HepG2 (cell line): ENCODE results near the gene TPSAB1. TPM values are rescaled to one million over a fixed set of nuclear protein-coding genes. Genes with fewer than 3 reads are reported as not detected.

ENCODE experiments used
- ATAC-seq: fragments of 200-7000 bp; cut with Tn5 transposase; 3 replicates; pipeline ENCODE4 v1.9.1; 2020; ENCODE audit warnings: mild to moderate bottlenecking, moderate library complexity
- BruUV-seq: library from RNA; stranded (reverse); fragments of 400-500 nt; replicated peaks from 2 replicates; lab custom pipeline; 2021; lab: Mats Ljungman, UMichigan
- CTCF ChIA-PET: fragments of 300-600 bp; formaldehyde crosslinking; extraction: SDS; loops from one replicate; lab custom pipeline; 2021; ENCODE audit warnings: low total read pairs, inconsistent platforms, low intra/inter-chr PET ratio; lab: Yijun Ruan, JAX
- POLR2A ChIA-PET: fragments of 350-600 bp; sonication (Branson Sonifier 250); formaldehyde crosslinking; loops from one replicate; lab custom pipeline; 2020; ENCODE audit warnings: antibody characterized with exemption, inconsistent platforms; lab: Yijun Ruan, JAX
- DNase-seq: peaks from one replicate; pipeline ENCODE4 v3.0.0-alpha.2; 2015; ENCODE audit warnings: low spot score
- FAIRE-seq: peaks from 3 replicates; lab custom pipeline; 2011; peaks lifted over from hg19 to GRCh38; lab: Jason Lieb, UNC
- H2AFZ ChIP-seq: one replicate; pipeline ENCODE4 v1.6.1; 2011; ENCODE audit warnings: low read length, inconsistent platforms
- H3K27ac ChIP-seq: fragments of 300-600 bp; 3 replicates; pipeline ENCODE4 v1.8.0; 2011; ENCODE audit warnings: mixed run types, mild to moderate bottlenecking, mixed read lengths, low read length, inconsistent platforms; ENCODE audit not compliant: insufficient read depth; ENCODE audit errors: extremely low read length
- H3K27me3 ChIP-seq, 2 experiments: fragments of 200-600 bp in 1 of 2; 2 replicates in 1 of 2; 3 replicates in 1 of 2; pipeline versions ENCODE4 v1.6.0 to v1.8.0; 2011; ENCODE audit warnings: low read length in 2 of 2, mild to moderate bottlenecking in 2 of 2, moderate library complexity in 2 of 2, inconsistent platforms in 1 of 2; ENCODE audit not compliant: insufficient read depth in 2 of 2, control insufficient read depth in 1 of 2
- H3K36me3 ChIP-seq, 2 experiments: fragments of 200-600 bp in 1 of 2; replicated peaks in 1 of 2; 2 replicates in 1 of 2; 3 replicates in 1 of 2; pipeline versions ENCODE4 v1.5.1 to v1.8.0; 2011; ENCODE audit warnings: low read length in 2 of 2, inconsistent platforms in 1 of 2; ENCODE audit not compliant: insufficient read depth in 2 of 2, control insufficient read depth in 1 of 2
- H3K4me1 ChIP-seq: 2 replicates; pipeline ENCODE4 v1.5.1; 2012; ENCODE audit warnings: low read length, inconsistent platforms; ENCODE audit not compliant: insufficient read depth
- H3K4me2 ChIP-seq: 2 replicates; pipeline ENCODE4 v1.6.0; 2011; ENCODE audit warnings: low read depth, low read length, inconsistent platforms
- H3K4me3 ChIP-seq, 3 experiments: fragments of 200-600 bp in 1 of 3; sonication (generic), shearing (Covaris generic) in 1 of 3; replicated peaks in 1 of 3; 2 replicates each; pipeline ENCODE4 v1.5.1; 2011 to 2016; ENCODE audit warnings: low read length in 3 of 3, inconsistent platforms in 2 of 3, low read depth in 2 of 3, mild to moderate bottlenecking in 2 of 3, control low read depth in 1 of 3, mixed read lengths in 1 of 3; ENCODE audit not compliant: insufficient read depth in 1 of 3
- H3K79me2 ChIP-seq: one replicate; pipeline ENCODE4 v1.6.1; 2011; ENCODE audit warnings: low read length, inconsistent platforms; ENCODE audit not compliant: insufficient read depth
- H3K9ac ChIP-seq: 2 replicates; pipeline ENCODE4 v1.6.0; 2011; ENCODE audit warnings: mild to moderate bottlenecking, low read depth, low read length, inconsistent platforms; ENCODE audit not compliant: insufficient read depth
- H3K9me3 ChIP-seq: 2 replicates; pipeline ENCODE4 v1.5.1; 2012; ENCODE audit warnings: mild to moderate bottlenecking, low read length
- H4K20me1 ChIP-seq: 2 replicates; pipeline ENCODE4 v1.6.0; 2011; ENCODE audit warnings: inconsistent platforms, mild to moderate bottlenecking, low read length, moderate library complexity; ENCODE audit not compliant: insufficient read depth
- SNAPC2 ChIP-seq: sonication (generic); formaldehyde crosslinking; IDR thresholded peaks from 2 replicates; pipeline ENCODE4 v1.8.1; 2022; ENCODE audit warnings: mild to moderate bottlenecking, missing genetic modification reagents
- XRCC5 ChIP-seq: fragments of 200-400 bp; formaldehyde crosslinking; optimal IDR thresholded peaks from 2 replicates; pipeline ENCODE3; 2017; ENCODE audit warnings: mild to moderate bottlenecking, low read length
- WGBS: methylation state at CpG from one replicate; pipeline ENCODE4 v1.1.6; 2017; ENCODE audit warnings: low lambda C conversion rate; 5-methylcytosine and 5-hydroxymethylcytosine counted together
- in situ Hi-C: cut with HindIII; loops from 2 replicates; pipeline ENCODE4 v1.10.0; 2017; ENCODE audit warnings: low pct_unique_long_range_greater_than_20kb; ENCODE audit not compliant: extremely low pct_ligation_motif_present
- intact Hi-C: fragments of 100-400 bp; cut with micrococcal nuclease; formaldehyde crosslinking; loops from one replicate; pipeline ENCODE4 v1.10.0; 2022; ENCODE audit not compliant: unreplicated experiment
- polyA plus RNA-seq, 8 experiments: library from polyadenylated mRNA; depleted of rRNA in 3 of 8; stranded (reverse) in 7 of 8; unstranded in 1 of 8; fragments of >200 nt; fragmentation: Illumina TruSeq in 4 of 8; extraction: Trizol in 4 of 8; gene quantifications; 2 replicates each; pipeline versions ENCODE4 v1.2.1 to v1.2.3, GENCODE V29; 2011 to 2016; ENCODE audit warnings: low read depth in 4 of 8, missing spikeins in 1 of 8, mixed read lengths in 1 of 8; ENCODE audit not compliant: insufficient read depth in 1 of 8
- total RNA-seq, 5 experiments: library from RNA; depleted of rRNA; stranded (reverse); fragments of >200 nt; fragmentation: Illumina TruSeq; extraction: Trizol; gene quantifications; 2 replicates each; pipeline ENCODE4 v1.2.3, GENCODE V29; 2016; ENCODE audit warnings: low read depth in 1 of 5
- TF ChIP-seq, protein P1 (sequence below): sonication (generic); formaldehyde crosslinking; IDR thresholded peaks from 2 replicates; pipeline ENCODE4 v1.8.0; 2022; ENCODE audit warnings: mild to moderate bottlenecking, missing genetic modification reagents; ENCODE audit not compliant: insufficient replicate concordance
- TF ChIP-seq, protein P2 (sequence below), 2 experiments: IDR thresholded peaks; 2 replicates each; pipeline ENCODE4 v1.6.1; 2011 to 2012; ENCODE audit warnings: low read length in 2 of 2, borderline replicate concordance in 1 of 2, low read depth in 1 of 2, mild to moderate bottlenecking in 1 of 2, moderate library complexity in 1 of 2

The TPSAB1 gene
- total and polyA plus RNA-seq, 2 of the 13 experiments (the other 11 are each of a cell fraction or from before 2014, with no cell fraction given), result 0.12 TPM; not detected in 1

DNA sequence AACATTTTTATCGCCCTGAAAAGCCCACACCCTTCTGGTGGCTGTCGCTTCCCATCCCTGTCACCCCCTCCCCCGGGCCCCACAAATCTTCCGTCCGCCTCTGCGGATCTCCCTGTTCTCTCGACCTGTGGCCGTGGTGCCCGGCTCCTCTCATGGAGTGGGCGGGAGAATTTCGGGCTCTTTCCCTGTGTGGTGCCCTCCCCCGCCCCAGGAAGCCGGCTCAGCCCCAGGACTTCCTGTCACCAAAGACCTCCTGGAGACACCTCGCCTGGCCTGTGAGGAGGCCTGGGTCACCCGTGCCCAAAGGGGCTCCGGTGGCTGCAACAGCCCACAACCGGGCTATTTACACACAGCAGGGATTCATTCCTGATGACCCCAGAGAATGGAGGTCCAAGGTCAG, 42.8 kb downstream of the TPSAB1 start:
- peaks cover 34 to 87% of the 10 kb centered on the region in 2 experiments for H3K27me3 ChIP-seq
- in situ Hi-C loops, result no loop called here

More for the DNA sequence above, 42.8 kb downstream of the TPSAB1 start:
- Histone ChIP-seq H3K36me3 (no peaks in the 10 kb centered on the region), H3K9ac (no peak overlapping the region), H4K20me1 (no peaks in the 10 kb centered on the region), H3K9me3 (no peaks in the 10 kb centered on the region), H3K4me1 (peaks cover 6% of the 10 kb centered on the region; the same call in 1 of the 2 replicates), H2AFZ (no peak overlapping the region), H3K4me3 (no peak overlapping the region), H3K79me2 (no peaks in the 10 kb centered on the region), H3K4me2 (no peak overlapping the region), H3K27ac (no peak overlapping the region)
- intact Hi-C loops, result no loop called here
- DNase-seq (no peak), ATAC-seq (no peak), FAIRE-seq (no peak)
- no TSS peak for BruUV-seq
- CTCF ChIA-PET, result no interaction called here
- POLR2A ChIA-PET, result no interaction called here
- WGBS, result 37% methylated on average over 16 of the region's 17 CpGs
- TF ChIP-seq XRCC5, result no peak
- TF ChIP-seq, protein P1, sequence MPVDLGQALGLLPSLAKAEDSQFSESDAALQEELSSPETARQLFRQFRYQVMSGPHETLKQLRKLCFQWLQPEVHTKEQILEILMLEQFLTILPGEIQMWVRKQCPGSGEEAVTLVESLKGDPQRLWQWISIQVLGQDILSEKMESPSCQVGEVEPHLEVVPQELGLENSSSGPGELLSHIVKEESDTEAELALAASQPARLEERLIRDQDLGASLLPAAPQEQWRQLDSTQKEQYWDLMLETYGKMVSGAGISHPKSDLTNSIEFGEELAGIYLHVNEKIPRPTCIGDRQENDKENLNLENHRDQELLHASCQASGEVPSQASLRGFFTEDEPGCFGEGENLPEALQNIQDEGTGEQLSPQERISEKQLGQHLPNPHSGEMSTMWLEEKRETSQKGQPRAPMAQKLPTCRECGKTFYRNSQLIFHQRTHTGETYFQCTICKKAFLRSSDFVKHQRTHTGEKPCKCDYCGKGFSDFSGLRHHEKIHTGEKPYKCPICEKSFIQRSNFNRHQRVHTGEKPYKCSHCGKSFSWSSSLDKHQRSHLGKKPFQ (CRISPR knock-in tag), result no peak
- TF ChIP-seq SNAPC2 (CRISPR knock-in tag), result no peak
- TF ChIP-seq, protein P2, sequence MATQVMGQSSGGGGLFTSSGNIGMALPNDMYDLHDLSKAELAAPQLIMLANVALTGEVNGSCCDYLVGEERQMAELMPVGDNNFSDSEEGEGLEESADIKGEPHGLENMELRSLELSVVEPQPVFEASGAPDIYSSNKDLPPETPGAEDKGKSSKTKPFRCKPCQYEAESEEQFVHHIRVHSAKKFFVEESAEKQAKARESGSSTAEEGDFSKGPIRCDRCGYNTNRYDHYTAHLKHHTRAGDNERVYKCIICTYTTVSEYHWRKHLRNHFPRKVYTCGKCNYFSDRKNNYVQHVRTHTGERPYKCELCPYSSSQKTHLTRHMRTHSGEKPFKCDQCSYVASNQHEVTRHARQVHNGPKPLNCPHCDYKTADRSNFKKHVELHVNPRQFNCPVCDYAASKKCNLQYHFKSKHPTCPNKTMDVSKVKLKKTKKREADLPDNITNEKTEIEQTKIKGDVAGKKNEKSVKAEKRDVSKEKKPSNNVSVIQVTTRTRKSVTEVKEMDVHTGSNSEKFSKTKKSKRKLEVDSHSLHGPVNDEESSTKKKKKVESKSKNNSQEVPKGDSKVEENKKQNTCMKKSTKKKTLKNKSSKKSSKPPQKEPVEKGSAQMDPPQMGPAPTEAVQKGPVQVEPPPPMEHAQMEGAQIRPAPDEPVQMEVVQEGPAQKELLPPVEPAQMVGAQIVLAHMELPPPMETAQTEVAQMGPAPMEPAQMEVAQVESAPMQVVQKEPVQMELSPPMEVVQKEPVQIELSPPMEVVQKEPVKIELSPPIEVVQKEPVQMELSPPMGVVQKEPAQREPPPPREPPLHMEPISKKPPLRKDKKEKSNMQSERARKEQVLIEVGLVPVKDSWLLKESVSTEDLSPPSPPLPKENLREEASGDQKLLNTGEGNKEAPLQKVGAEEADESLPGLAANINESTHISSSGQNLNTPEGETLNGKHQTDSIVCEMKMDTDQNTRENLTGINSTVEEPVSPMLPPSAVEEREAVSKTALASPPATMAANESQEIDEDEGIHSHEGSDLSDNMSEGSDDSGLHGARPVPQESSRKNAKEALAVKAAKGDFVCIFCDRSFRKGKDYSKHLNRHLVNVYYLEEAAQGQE (IDR thresholded peaks at IDR 0.05; ENCODE audit: borderline replicate concordance in 1 of 2, low read depth in 1 of 2, low read length in 2 of 2), result no peak
